ENCODE data around the gene CDYL.
A peak's percentile ranks its signal among the peaks of the same experiment; 100 is the strongest.

The CDYL gene

DNA sequence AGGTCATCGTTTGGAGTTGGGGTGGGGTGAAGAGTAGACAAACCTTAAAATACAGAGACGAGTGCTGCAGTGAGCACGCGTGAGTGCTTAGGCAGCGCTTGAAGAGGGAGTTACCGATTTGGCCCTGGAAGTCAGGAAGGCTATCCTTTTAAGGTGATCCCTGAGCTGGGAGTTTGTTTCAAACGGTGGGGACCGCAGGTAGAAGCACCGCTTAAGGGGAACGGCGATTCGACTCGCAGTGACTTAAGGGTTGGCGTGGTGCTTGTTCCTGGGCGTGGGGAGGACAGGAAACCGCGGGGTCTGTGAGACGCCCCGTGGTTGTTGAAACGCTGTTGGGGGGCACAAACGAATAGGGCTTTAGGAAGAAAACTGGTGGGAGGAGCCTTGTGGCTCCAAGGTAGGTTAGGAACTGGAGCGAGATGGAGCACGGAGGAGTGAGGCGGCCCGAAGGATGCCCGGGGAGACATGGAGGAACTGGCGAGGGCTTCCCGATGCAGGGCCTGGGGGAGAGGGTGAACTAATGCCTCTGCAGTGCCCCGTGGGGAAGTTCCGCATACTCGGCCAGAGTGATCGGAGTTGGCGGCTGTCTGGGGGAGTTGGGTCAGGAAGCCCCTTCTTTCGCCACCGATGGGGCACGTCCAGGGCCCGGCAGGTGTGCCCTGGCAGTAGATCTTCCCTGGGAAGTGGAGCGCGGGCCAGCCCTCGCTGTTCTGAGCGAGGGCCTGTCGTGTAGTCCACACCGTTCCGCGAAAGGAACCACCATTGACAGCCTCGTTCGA lies 1.3 kb upstream of the CDYL start:
- peak; percentile 6 for DNase-seq (ENCODE audit: low read depth)

DNA sequence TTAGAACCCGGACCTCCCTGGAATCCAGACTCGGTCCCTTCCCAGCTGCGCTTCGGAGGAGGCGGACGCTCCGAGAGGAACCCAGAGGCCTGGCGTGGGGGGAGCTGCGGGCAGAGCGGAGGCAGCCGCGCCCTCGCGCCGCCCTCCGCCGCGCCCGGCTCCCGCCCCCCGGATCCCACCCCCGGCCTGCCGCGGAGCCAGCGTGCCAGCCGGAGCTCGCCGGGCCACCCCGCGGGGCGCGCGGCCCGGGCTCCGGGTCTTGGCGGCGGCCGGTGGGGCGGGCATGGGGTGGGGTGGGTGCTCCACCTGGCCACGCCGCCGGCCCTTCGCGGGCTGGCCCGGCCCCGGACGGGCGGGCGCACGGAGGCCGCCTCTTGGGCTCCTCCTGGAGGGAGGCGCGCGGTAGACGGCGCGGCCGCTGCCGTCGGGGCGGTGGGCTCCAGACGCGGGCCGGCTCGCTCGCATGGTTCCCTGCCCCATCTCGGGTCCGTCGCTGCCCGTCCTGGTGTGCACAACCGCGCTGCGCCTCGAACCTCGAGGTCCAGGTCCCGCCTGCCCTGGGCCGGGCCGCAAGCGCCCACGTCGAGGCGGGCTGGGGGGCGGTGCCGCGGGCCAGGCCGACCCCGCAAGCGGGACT lies 592 bp upstream of the CDYL start:
- DNase-seq (ENCODE audit: low read depth) = peak; percentile 49

- peak; percentile 6 for DNase-seq (ENCODE audit: low read depth)
Measured at GRCh38 chr6:4776493-4777393, 539 bp downstream of the CDYL start.

- no peak for DNase-seq (ENCODE audit: low read depth)
Measured at GRCh38 chr6:4777394-4777935, 1.3 kb downstream of the CDYL start.

GRCh38 chr6:4778086-4778485 lies 1.9 kb downstream of the CDYL start:
- DNase-seq (ENCODE audit: low read depth) = no peak

DNA sequence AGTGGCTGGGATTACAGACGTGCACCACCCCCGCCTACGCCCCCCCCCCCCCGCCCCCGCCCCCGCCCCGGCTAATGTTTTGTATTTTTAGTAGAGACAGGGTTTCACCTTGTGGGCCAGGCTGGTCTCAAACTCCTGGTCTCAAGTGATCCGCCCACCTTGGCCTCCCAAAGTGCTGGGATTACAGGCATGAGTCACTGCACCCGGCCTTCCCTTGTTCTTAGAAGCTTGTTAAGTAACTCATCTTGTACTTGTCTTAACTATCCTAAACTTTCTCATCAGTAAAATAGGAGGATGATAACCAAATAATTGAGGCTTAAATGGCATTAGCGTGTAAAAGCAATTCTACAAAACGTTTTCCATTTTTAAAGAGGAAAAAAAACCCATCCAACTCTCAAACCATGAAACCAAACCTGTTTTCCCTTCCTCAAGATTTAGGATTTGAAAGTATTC lies 4.2 kb downstream of the CDYL start:
- no peak for DNase-seq (ENCODE audit: low read depth)

DNA sequence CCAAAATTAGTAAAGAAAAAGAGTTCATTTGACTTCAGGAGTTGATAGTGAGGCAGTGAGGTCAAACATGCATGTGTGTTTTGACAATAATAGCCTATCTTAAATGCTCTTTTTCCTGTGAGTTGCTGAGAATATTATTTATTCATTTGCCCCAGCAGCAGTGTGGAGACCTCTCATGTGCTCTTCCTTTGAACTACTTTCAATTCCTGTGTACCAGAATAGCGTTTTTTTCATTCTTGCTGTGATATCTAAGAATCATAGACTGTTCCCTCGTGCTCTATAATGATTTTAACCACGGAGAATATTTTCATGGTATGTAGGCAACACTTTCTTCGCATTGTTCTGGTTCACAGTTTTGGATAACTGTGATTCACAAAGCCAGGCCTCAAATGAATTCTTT lies 5.2 kb downstream of the CDYL start:
- no peak for DNase-seq (ENCODE audit: low read depth)

GRCh38 chr6:4781967-4782575 lies 5.9 kb downstream of the CDYL start:
- DNase-seq (ENCODE audit: low read depth) = no peak

- no peak for DNase-seq (ENCODE audit: low read depth)
Measured at GRCh38 chr6:4786996-4787395, 10.8 kb downstream of the CDYL start.

DNA sequence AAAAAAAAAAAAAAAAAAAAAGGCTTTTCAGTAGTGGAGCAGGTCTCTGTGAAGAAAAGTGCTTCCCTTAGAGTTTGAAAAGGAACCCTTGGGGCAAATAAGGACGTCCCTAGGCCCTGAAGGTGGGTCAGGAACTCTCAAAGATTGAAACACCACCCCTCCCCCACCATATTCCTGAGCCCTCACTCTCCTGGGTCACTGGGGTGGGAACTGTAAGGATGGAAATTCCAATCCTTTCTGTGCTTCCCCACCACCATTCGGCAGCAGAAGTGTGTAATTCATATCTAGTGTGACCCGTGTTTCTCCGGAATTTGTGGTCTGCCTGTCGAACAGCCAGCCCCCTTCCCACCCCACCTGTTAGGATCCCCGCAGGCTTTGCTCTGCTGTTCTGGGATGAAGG lies 12.3 kb downstream of the CDYL start:
- no peak for DNase-seq (ENCODE audit: low read depth)

GRCh38 chr6:4788953-4789584 lies 12.9 kb downstream of the CDYL start:
- DNase-seq (ENCODE audit: low read depth) = no peak

- DNase-seq (ENCODE audit: low read depth) = no peak
Measured at GRCh38 chr6:4790158-4790899, 14.1 kb downstream of the CDYL start.

DNA sequence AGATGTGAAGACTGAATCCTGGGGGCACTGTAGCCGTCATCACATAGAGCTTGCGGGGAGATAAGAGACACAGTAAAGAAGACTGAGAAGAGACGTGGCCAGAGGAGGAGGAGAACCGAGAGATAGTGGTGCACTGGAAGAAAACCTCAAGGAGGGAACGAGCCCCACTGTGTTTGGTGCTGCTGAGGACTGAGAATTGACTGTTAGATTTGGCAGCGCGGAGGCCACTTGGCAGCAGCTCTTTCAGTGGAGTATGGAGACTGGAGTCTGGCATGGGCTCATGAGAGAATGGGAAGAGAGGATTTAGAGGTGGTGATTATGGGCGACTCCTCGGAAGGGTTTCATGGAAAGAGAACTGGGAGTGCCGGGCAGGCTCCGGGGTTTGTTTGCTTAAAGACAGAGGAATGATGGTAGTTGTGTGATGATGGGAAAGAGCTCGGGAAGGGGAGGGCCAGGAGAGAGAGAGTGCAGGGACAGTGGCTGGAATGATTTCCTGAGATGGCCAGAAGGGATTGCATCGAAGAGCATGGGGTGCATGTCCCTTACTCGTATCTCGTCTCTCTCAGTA lies 18.0 kb downstream of the CDYL start:
- DNase-seq (ENCODE audit: low read depth) = no peak

DNA sequence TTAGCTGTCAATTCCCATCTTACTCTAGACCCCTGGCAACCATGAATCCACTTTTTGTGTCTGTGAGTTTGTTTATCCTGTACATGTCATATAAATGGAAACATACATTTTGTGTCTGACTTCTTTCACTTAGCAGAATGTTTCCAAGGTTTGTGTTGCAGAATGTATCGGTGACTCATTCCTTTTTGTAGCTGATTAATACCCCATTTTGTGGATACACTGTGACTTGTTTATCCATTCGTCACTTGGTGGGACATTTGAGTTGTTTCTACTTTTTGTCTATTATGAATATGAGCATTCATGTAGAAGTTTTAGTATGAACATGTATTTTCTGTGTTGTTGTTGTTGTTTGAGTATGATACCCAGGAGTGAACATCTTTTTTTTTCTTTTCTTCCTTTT lies 21.4 kb downstream of the CDYL start:
- DNase-seq (ENCODE audit: low read depth) = no peak

GRCh38 chr6:4799912-4800311 lies 23.7 kb downstream of the CDYL start:
- no peak for DNase-seq (ENCODE audit: low read depth)

DNA sequence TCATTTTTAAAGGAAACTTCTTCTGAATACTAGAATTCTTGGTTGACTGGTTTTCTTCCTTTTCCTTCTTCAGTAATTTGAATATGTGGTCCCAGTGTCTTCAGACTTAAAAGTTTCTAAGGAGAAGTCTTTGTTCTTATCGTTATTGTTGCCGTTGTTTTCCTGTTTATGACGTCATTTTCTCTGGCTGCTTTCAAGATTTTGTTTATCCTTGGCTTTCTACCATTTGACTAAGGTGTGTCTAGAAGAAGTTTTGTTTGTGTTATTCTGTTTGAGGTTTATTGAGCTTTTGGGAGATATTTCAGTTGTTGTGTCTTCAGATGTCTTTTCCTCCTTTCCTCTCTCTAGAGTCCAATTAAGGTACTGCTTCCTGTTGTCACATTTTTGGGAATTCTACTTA lies 24.5 kb downstream of the CDYL start:
- no peak for DNase-seq (ENCODE audit: low read depth)

DNA sequence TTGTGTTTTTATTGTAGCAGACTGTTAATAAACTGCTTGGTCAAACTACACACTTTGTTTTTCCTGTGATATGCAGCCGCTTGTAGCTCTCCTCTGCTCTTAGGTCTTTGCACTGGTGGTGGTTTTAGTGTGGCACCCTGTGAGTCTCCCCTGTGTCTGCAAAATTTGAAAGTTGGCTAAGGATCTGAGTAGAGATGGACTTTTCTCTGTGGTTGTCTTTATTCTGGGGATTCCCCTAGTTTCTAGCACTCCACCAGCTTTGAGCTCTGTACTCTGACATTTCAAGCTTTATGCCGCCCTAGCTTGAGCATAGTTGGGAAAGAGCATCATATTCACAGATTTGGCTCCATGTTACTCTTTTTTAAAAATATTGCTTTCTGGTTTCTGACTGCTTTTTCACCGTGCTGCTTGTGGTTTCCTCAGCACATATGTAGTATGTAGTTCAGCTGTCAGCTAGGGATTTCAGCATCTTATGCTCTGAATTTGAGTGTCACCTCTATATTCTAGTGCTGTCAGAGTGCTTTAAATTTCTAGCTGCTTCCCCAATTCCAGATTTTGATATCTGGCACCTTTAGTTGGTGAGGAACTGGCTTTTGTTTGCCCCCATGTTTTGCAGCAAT lies 25.4 kb downstream of the CDYL start:
- no peak for DNase-seq (ENCODE audit: low read depth)

- DNase-seq (ENCODE audit: low read depth) = no peak
Measured at GRCh38 chr6:4802312-4802935, 26.2 kb downstream of the CDYL start.

DNA sequence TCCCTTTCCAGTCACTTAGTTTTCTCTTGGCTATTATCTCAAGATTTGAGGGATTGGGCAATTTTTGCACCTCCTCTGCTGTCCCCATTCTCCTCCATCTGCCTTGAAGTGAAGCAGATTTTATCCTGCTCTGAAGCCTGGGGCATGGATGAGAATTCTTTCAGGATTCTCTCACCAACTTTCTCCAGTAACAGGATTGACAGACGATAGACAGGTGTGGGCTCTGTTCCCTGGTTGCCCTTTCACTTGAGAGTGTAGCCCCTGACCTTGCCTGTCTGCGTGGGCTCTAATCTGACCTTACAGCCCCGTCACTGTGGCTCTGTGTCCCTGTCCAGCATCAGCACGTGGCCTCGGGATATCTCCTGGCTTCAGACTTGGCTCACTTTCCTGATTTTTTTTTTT lies 27.1 kb downstream of the CDYL start:
- no peak for DNase-seq (ENCODE audit: low read depth)
